Smooth muscle cell (in vitro differentiated cells): ENCODE measurements around the gene FAM168B. TPM values are rescaled to one million over a fixed set of nuclear protein-coding genes. Genes with fewer than 3 reads are reported as not detected.

ENCODE experiments used
- DNase-seq: peaks from one replicate; lab custom pipeline; 2025; ENCODE audit not compliant: unreplicated experiment; lab: John Stamatoyannopoulos, UW
- H2AFZ ChIP-seq: fragments of 200-600 bp; sonication (generic); 2 replicates; pipeline ENCODE4 v1.6.0; 2016; ENCODE audit warnings: antibody characterized with exemption, low read depth, mild to moderate bottlenecking
- H3F3A ChIP-seq: fragments of 200-600 bp; sonication (generic); 2 replicates; pipeline ENCODE4 v1.6.0; 2017; ENCODE audit warnings: antibody characterized with exemption, low read depth
- H3K27ac ChIP-seq: fragments of 200-600 bp; sonication (generic); 2 replicates; pipeline ENCODE4 v1.5.1; 2016; ENCODE audit warnings: low read depth, mild to moderate bottlenecking
- H3K27me3 ChIP-seq: fragments of 200-600 bp; sonication (generic); 2 replicates; pipeline ENCODE4 v1.6.1; 2016; ENCODE audit warnings: low read depth, mild to moderate bottlenecking
- H3K36me3 ChIP-seq: fragments of 200-600 bp; sonication (generic); 2 replicates; pipeline ENCODE4 v1.5.1; 2016; ENCODE audit warnings: low read depth
- H3K4me1 ChIP-seq: fragments of 200-600 bp; sonication (generic); 2 replicates; pipeline ENCODE4 v1.5.1; 2016; ENCODE audit warnings: low read depth
- H3K4me2 ChIP-seq: fragments of 200-600 bp; sonication (generic); 2 replicates; pipeline ENCODE4 v1.6.0; 2016; ENCODE audit warnings: mild to moderate bottlenecking
- H3K4me3 ChIP-seq: fragments of 200-600 bp; sonication (generic); 2 replicates; pipeline ENCODE4 v1.5.1; 2016; ENCODE audit warnings: mild to moderate bottlenecking
- H3K79me2 ChIP-seq: fragments of 200-600 bp; sonication (generic); 2 replicates; pipeline ENCODE4 v1.6.0; 2016; ENCODE audit warnings: low read depth, mild to moderate bottlenecking
- H3K9ac ChIP-seq: fragments of 200-600 bp; sonication (generic); 2 replicates; pipeline ENCODE4 v1.6.0; 2016; ENCODE audit warnings: low read depth
- H3K9me3 ChIP-seq: fragments of 200-600 bp; sonication (generic); replicated peaks from 2 replicates; pipeline ENCODE4 v1.5.1; 2016; ENCODE audit warnings: low read depth
- H4K20me1 ChIP-seq: fragments of 200-600 bp; sonication (generic); 2 replicates; pipeline ENCODE4 v1.6.0; 2016; ENCODE audit warnings: low read depth
- CTCF ChIP-seq: fragments of 200-600 bp; sonication (generic); IDR thresholded peaks from 2 replicates; pipeline ENCODE4 v1.5.1; 2017; ENCODE audit warnings: borderline replicate concordance, mild to moderate bottlenecking, antibody characterized with exemption; ENCODE audit not compliant: insufficient read depth, poor library complexity, severe bottlenecking
- WGBS: methylation state at CpG from one replicate; pipeline ENCODE4 v1.1.7; 2016; ENCODE audit warnings: low lambda C conversion rate; 5-methylcytosine and 5-hydroxymethylcytosine counted together
- polyA plus RNA-seq: library from polyadenylated mRNA; unstranded; fragments of >200 nt; fragmentation: Nextera tagmentation; extraction: Ambion mirVana; gene quantifications from 2 replicates; pipeline ENCODE4 v1.2.1, GENCODE V29; 2016
- total RNA-seq: library from RNA; depleted of rRNA; stranded (reverse); fragments of >200 nt; gene quantifications from 2 replicates; pipeline ENCODE4 v1.2.3, GENCODE V29; 2014

Gene FAM168B
- total and polyA plus RNA-seq, 2 experiments from 2014 or later = 46.6 to 113 TPM

DNA sequence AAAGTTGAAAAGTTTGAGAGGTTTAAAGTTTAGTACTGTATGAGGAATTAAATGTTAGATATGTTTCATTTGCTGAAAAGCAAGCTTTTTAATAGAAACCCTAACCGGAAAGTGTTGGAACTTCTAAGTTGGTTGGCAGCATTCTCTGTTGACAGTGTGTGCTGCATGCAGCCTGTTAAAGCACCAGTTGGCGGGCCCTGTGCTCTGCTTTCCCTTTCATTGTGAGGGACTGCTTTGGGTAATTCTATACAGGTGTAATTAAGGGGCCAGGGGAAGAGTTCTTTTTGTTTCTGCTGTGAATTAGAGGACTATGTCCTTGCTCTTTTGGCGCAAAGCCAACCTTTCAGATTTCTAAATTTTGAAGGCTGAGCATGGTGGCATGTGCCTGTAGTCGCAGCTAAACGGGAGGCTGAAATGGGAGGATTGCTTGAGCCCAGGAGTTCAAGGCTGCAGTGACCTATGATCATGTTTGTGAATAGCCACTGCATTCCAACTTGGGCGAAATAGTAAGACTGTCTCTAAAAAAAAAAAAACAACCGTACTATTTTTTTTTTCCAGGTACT lies 32.0 kb upstream of the FAM168B start:
- Histone ChIP-seq H3K4me1 (no peaks in the 10 kb centered on the region), H2AFZ (no peak overlapping the region), H3K27me3 (no peaks in the 10 kb centered on the region), H3K9ac (no peak overlapping the region), H4K20me1 (peaks cover 59% of the 10 kb centered on the region), H3K4me2 (no peak overlapping the region), H3K27ac (no peak overlapping the region), H3F3A (no peaks in the 10 kb centered on the region), H3K36me3 (peaks cover 23% of the 10 kb centered on the region), H3K9me3 (no peaks in the 10 kb centered on the region), H3K4me3 (no peak overlapping the region), H3K79me2 (peaks cover 38% of the 10 kb centered on the region)
- 94% methylated on average over 7 of the region's 7 CpGs for WGBS
- DNase-seq = no peak
- no peak for TF ChIP-seq CTCF

DNA sequence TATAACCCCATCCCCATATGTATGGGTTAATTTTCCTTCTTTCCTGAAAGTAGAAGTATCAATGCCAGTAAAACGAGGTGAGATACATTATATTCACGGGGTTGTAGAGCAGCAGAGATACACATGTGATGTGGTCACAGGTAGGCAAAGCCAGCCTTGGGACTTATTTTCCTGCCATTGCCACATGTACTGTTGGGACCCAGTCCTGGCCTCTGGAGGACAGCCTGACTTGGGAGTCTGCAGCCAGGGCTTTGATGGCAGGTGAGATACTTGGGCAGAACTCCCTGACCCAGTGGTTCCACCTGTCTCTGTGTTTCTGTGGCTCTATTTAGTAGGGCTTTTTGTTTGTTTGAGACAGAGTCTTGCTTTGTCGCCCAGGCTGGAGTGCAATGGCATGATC lies 29.9 kb upstream of the FAM168B start:
- Histone ChIP-seq H3K4me1 (no peaks in the 10 kb centered on the region), H3K4me3 (no peak overlapping the region), H2AFZ (no peak overlapping the region), H4K20me1 (peaks cover 78% of the 10 kb centered on the region), H3K9me3 (no peaks in the 10 kb centered on the region), H3K27me3 (no peaks in the 10 kb centered on the region), H3K27ac (no peak overlapping the region), H3K36me3 (peaks cover 15% of the 10 kb centered on the region), H3K79me2 (peaks cover 58% of the 10 kb centered on the region), H3K4me2 (no peak overlapping the region), H3F3A (no peaks in the 10 kb centered on the region), H3K9ac (no peak overlapping the region)
- no peak for TF ChIP-seq CTCF
- DNase-seq = no peak
- 96% methylated on average over 3 of the region's 3 CpGs for WGBS

- Histone ChIP-seq H3K4me2 (no peak overlapping the region), H4K20me1 (peaks cover 85% of the 10 kb centered on the region), H3K36me3 (peaks cover 10% of the 10 kb centered on the region), H3K4me3 (no peak overlapping the region), H3K4me1 (no peaks in the 10 kb centered on the region), H3K27ac (no peak overlapping the region), H3F3A (no peaks in the 10 kb centered on the region), H3K27me3 (no peaks in the 10 kb centered on the region), H3K79me2 (peaks cover 65% of the 10 kb centered on the region), H2AFZ (no peak overlapping the region), H3K9ac (no peak overlapping the region), H3K9me3 (no peaks in the 10 kb centered on the region)
- WGBS = 96% methylated on average over 4 of the region's 4 CpGs
- no peak for TF ChIP-seq CTCF
- DNase-seq = no peak
These were observed 29.2 kb upstream of the FAM168B start for GRCh38 chr2:131122496-131122895.

DNA sequence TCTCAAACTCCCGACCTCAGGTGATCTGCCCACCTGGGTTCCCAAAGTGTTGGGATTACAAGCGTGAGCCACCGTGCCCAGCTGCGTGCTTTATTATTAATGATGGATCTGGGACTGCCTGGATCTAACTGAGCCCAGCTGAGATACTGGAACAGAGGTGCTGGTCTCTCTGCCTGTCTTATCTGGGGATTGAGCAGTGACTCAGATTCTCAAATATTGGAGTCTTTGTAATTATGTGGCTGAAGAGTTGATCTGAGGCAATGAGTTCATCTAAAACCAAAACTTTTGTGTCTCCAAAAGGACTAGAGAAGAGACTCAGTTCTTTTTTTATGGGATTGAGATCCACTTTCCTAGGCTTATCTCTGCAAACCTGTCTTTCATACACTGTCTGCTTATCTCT lies 28.2 kb upstream of the FAM168B start:
- Histone ChIP-seq H4K20me1 (peaks cover 96% of the 10 kb centered on the region), H3K9ac (no peak overlapping the region), H3K4me1 (no peaks in the 10 kb centered on the region), H3K79me2 (peaks cover 75% of the 10 kb centered on the region), H3K9me3 (no peaks in the 10 kb centered on the region), H2AFZ (no peak overlapping the region), H3K36me3 (peaks cover 2% of the 10 kb centered on the region), H3K27me3 (no peaks in the 10 kb centered on the region), H3K27ac (no peak overlapping the region), H3K4me2 (no peak overlapping the region), H3K4me3 (no peak overlapping the region), H3F3A (no peaks in the 10 kb centered on the region)
- no peak for TF ChIP-seq CTCF
- no peak for DNase-seq
- WGBS = 82% methylated on average over 4 of the region's 4 CpGs
